ENCODE data around the gene SIGLEC5. TPM values are rescaled to one million over a fixed set of nuclear protein-coding genes. Genes with fewer than 3 reads are reported as not detected.

SIGLEC5 gene
- total RNA-seq, 4 donors from 2014 or later, result 1.3 to 3.0 (median 2.5) TPM; not detected in 1

GRCh38 chr19:51593969-51594773 is 36.0 kb downstream of the SIGLEC5 start:
- TF ChIP-seq, protein P1, sequence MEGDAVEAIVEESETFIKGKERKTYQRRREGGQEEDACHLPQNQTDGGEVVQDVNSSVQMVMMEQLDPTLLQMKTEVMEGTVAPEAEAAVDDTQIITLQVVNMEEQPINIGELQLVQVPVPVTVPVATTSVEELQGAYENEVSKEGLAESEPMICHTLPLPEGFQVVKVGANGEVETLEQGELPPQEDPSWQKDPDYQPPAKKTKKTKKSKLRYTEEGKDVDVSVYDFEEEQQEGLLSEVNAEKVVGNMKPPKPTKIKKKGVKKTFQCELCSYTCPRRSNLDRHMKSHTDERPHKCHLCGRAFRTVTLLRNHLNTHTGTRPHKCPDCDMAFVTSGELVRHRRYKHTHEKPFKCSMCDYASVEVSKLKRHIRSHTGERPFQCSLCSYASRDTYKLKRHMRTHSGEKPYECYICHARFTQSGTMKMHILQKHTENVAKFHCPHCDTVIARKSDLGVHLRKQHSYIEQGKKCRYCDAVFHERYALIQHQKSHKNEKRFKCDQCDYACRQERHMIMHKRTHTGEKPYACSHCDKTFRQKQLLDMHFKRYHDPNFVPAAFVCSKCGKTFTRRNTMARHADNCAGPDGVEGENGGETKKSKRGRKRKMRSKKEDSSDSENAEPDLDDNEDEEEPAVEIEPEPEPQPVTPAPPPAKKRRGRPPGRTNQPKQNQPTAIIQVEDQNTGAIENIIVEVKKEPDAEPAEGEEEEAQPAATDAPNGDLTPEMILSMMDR (IDR thresholded peaks at IDR 0.05; ENCODE audit: low read depth), result no peak

DNA sequence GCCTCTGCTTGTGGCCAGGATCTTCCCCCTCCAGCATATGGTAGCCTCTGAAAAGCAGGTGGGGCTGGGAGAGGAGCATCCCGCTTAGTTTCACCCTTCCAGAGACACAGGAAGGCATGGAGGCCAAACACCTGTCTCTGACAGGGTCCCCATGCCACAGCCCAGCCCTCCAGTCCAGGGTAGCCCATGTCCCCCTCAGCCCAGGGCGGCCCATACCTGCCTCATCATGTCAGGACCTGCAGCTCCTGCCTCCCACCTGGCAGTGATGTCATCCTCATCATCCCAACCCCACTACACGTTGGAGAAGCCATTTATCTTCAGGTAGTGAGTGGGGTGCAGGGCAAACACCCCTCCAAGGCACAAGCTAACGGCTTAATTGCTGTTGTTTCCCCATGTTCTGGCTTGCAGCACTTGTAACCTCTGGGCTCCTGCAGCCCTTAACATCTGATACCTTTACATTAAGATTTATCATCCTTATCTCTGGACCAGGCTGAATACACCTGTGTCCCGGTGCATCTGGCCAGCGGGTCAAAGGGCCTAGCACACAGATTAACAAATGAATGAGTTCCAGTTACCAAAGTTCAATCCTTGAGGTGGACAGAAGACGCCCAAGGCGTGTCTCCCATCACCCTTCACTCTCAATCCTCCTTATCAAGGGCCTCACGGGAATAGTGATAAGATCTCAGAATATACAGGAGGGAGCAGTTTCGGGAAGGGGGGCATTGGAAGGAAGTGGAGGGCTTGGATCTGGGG is 36.9 kb downstream of the SIGLEC5 start:
- TF ChIP-seq, protein P1 (IDR thresholded peaks at IDR 0.05; ENCODE audit: low read depth), result no peak

- TF ChIP-seq, protein P1 (IDR thresholded peaks at IDR 0.05; ENCODE audit: low read depth), result no peak
Measured at GRCh38 chr19:51592521-51592920, 37.7 kb downstream of the SIGLEC5 start.

GRCh38 chr19:51590441-51590840 is 39.8 kb downstream of the SIGLEC5 start:
- TF ChIP-seq, protein P1 (IDR thresholded peaks at IDR 0.05; ENCODE audit: low read depth), result no peak

DNA sequence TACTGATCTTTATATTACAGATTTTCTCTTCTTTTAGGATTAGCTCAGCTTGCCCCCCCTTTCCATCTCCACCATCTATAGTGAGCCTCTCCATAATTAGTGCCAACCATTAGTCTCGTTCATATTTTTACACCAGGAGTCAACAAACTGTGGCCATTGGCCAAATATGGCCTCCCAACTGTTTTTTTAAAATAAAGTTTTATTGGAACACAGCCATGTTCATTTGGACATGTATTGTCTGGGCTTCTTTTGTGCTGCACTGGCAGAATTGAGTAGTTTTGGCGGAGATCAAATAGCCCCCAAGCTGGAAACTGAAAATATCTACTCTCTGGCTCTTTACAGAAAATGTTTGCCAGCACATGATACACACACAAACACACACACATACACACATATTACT is 40.7 kb downstream of the SIGLEC5 start:
- TF ChIP-seq, protein P1 (IDR thresholded peaks at IDR 0.05; ENCODE audit: low read depth), result no peak

- TF ChIP-seq, protein P1 (IDR thresholded peaks at IDR 0.05; ENCODE audit: low read depth), result no peak
Measured at GRCh38 chr19:51587264-51588191, 42.7 kb downstream of the SIGLEC5 start.

Data from subcutaneous adipose tissue (tissue), 4 donors.